Activated CD8-positive, alpha-beta memory T cell treated with anti-CD3 and anti-CD28 coated beads, Interleukin-2, amount 10 ng/mL, durations not matched to agents 7 days and 5 days (primary cell): Measurements from ENCODE around the gene IGFALS. TPM values are rescaled to one million over a fixed set of nuclear protein-coding genes. Genes with fewer than 3 reads are reported as not detected.

ENCODE experiments used
- ATAC-seq: fragments of 150-1000 bp; cut with Tn5 transposase; one replicate; pipeline ENCODE4 v1.10.0; 2021; ENCODE audit warnings: moderate library complexity
- CTCF ChIA-PET: fragments of 350-600 bp; sonication (Branson Sonifier 250); formaldehyde crosslinking; loops from one replicate; lab custom pipeline; 2021; ENCODE audit warnings: antibody characterized with exemption; lab: Charles Lee
- DNase-seq: peaks from one replicate; pipeline ENCODE4 v3.0.0-alpha.2; 2020
- H3K27ac Mint-ChIP-seq: one replicate; pipeline ENCODE4 v1.8.0; 2021; ENCODE audit warnings: mild to moderate bottlenecking, mixed read lengths
- H3K27me3 Mint-ChIP-seq: one replicate; pipeline ENCODE4 v1.8.0; 2021; ENCODE audit warnings: mixed read lengths
- H3K36me3 Mint-ChIP-seq: one replicate; pipeline ENCODE4 v1.8.0; 2021; ENCODE audit warnings: mild to moderate bottlenecking, mixed read lengths
- H3K4me1 Mint-ChIP-seq: one replicate; pipeline ENCODE4 v1.8.0; 2021; ENCODE audit warnings: mixed read lengths
- H3K4me3 Mint-ChIP-seq: one replicate; pipeline ENCODE4 v1.8.0; 2021; ENCODE audit warnings: mild to moderate bottlenecking, moderate library complexity, mixed read lengths
- H3K9me3 Mint-ChIP-seq: one replicate; pipeline ENCODE4 v1.8.0; 2022; ENCODE audit warnings: low read depth, mixed read lengths
- total RNA-seq, 2 experiments: library from RNA; stranded (reverse); gene quantifications; one replicate each; pipeline ENCODE4 v1.2.3, GENCODE V29; 2021

Gene IGFALS
- total RNA-seq, 2 experiments from 2014 or later = not detected

GRCh38 chr16:1781758-1782407, 11.6 kb downstream of the IGFALS start:
- H3K27ac Mint-ChIP-seq = peak overlapping the region; percentile 84
- H3K36me3 Mint-ChIP-seq = no peaks in the 10 kb centered on the region
- no peak for ATAC-seq
- no peaks in the 10 kb centered on the region for H3K27me3 Mint-ChIP-seq
- DNase-seq = peak; percentile 66
- CTCF ChIA-PET = interaction anchor here (1.1 to 2.7 kb wide), 5 partner anchors 9 to 159 kb away, joined by 3 to 47 read pairs (median 10); partner anchors contain the start of genes EME2, FAHD1, HAGH and MAPK8IP3
- peaks cover 24% of the 10 kb centered on the region for H3K4me1 Mint-ChIP-seq
- no peaks in the 10 kb centered on the region for H3K9me3 Mint-ChIP-seq
- H3K4me3 Mint-ChIP-seq = peak overlapping the region; percentile 93

DNA sequence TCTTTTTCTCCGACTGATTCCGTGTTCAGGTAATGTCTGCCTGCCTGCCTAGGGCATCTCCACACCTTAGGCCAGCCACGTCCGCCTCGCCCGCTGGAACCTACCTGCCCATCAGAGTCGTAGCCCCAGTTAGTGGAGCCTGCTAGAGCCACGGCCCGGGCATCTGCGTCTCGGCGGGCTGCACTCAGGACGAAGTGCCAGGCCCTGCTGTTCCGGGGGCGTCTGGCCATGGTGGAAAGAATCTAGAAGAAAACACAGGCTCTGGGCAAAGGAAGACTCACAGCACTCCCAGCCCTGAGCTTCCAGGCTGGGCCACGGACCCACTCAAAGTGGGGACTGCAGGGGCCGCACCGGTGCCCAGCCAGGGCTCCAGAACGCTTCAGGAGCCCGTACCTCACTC, 12.3 kb downstream of the IGFALS start:
- ATAC-seq (no peak), DNase-seq (no peak)
- Mint-ChIP-seq H3K27ac (peak overlapping the region; percentile 84), H3K4me3 (peak overlapping the region; percentile 82), H3K4me1 (peaks cover 24% of the 10 kb centered on the region), H3K9me3 (no peaks in the 10 kb centered on the region), H3K36me3 (no peaks in the 10 kb centered on the region), H3K27me3 (no peaks in the 10 kb centered on the region)
- CTCF ChIA-PET = interaction anchor here (2.2 to 2.7 kb wide), 2 partner anchors 9 to 43 kb away, joined by 11 to 47 read pairs; partner anchors contain the start of genes EME2, MRPS34 and NME3

DNA sequence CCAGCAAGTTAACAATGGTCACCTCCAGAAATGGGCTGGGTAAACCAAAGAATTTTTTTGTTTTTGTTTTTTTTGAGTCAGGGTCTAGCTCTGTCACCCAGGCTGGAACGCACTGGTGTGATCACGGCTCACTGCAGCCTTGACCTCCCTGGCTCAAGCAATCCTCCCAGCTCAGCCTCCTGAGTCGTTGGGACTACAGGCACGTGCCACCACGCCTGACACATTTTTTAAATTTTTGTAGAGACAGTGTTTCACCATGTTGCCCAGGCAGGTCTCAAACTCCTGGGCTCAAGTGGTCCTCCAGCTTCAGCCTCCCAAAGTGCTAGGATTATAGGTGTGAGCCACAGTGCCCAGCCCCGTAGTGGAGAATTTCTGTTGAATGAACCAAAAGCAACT, 12.8 kb downstream of the IGFALS start:
- no peaks in the 10 kb centered on the region for H3K27me3 Mint-ChIP-seq
- ATAC-seq (no peak), DNase-seq (no peak)
- peak overlapping the region; percentile 82 for H3K4me3 Mint-ChIP-seq
- H3K36me3 Mint-ChIP-seq = no peaks in the 10 kb centered on the region
- H3K27ac Mint-ChIP-seq = peak overlapping the region; percentile 84
- H3K4me1 Mint-ChIP-seq = peaks cover 24% of the 10 kb centered on the region
- CTCF ChIA-PET = interaction anchor here (2.7 kb wide), 1 partner anchor 8 kb away, joined by 47 read pairs; the partner anchor contains the start of genes EME2, MRPS34 and NME3
- no peaks in the 10 kb centered on the region for H3K9me3 Mint-ChIP-seq

- H3K27ac Mint-ChIP-seq = no peak overlapping the region
- no peaks in the 10 kb centered on the region for H3K27me3 Mint-ChIP-seq
- H3K4me1 Mint-ChIP-seq = peaks cover 24% of the 10 kb centered on the region
- DNase-seq (no peak), ATAC-seq (no peak)
- CTCF ChIA-PET = no interaction called here
- no peaks in the 10 kb centered on the region for H3K9me3 Mint-ChIP-seq
- no peaks in the 10 kb centered on the region for H3K36me3 Mint-ChIP-seq
- H3K4me3 Mint-ChIP-seq = peak overlapping the region; percentile 32
Measured at GRCh38 chr16:1779741-1780676, 13.5 kb downstream of the IGFALS start.

DNA sequence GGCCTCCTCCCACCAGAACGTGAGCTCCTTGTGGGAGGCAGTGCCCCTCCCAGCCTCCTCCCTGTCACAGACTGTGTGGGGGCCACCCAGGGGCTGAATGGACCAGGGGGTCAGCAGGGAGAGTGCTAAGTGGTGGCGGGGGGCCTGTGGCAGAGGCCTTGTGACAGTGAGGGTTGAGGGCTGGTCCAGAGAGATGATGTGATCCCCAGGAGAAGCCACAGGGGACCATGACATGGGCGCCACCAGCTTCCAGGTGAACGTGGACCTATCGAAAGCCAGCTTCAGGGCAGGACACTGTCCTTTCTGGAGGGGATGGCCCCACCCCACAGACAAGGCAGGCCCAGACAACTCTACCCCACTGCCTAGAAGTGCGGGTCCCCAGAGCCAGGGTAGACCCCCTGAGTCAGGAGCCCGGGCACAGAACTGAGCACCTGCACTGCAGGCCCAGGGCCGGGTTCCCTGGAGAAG, 14.2 kb downstream of the IGFALS start:
- Mint-ChIP-seq H3K27me3 (no peaks in the 10 kb centered on the region), H3K9me3 (no peaks in the 10 kb centered on the region), H3K4me1 (peaks cover 28% of the 10 kb centered on the region), H3K4me3 (no peak overlapping the region), H3K27ac (no peak overlapping the region), H3K36me3 (no peaks in the 10 kb centered on the region)
- CTCF ChIA-PET = no interaction called here
- ATAC-seq (no peak), DNase-seq (no peak)

DNA sequence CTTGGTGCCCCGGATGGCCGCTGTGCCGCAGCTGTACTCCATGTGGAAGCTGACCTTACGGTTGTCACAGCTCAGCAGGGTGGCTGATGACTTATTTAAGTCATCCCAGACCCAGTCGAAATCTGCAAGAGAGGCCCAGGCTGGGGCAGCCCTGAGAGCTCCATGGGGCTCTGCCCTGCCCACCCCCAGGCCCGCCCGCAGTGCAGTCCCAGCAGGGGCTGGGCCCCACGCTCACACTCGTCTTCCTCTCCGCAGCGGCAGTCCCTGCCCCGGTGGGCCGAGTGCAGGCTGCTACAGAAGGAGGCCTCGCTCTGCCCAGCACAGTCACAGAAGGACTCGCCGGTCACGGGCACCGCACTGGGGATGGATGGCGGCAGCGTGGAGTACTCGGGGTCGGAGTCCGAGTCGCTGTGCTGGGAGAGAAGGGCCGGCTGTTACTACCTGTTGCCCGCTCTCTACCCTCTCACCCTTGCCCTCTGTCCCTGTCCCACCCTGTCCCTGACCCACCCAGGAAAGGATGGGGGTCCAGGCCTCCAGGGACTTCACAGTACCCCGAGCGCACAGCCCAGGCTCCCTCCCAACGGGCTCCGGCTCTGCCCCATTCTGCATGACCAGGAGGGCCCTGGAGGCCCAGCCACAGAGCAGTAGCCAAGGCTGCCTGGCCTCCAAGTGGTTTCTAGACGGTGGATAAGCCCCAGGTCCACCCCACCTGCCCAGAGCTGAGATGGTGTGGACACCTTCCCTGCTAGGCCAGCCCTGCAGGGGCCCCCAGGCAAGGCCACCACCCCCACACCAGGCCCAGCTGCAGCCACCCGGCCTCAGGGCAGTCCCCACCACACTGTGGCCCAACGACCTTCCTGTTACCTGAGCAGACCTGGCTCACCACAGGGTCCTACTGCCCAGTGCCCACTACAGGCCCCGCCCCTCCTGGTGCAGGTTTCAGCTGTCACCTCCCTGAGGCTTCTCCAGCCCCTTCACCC, 15.0 kb downstream of the IGFALS start:
- no peaks in the 10 kb centered on the region for H3K36me3 Mint-ChIP-seq
- no peak for DNase-seq
- CTCF ChIA-PET = no interaction called here
- peaks cover 26% of the 10 kb centered on the region for H3K4me1 Mint-ChIP-seq
- ATAC-seq = no peak
- no peaks in the 10 kb centered on the region for H3K9me3 Mint-ChIP-seq
- H3K27ac Mint-ChIP-seq = no peak overlapping the region
- no peak overlapping the region for H3K4me3 Mint-ChIP-seq
- no peaks in the 10 kb centered on the region for H3K27me3 Mint-ChIP-seq

- CTCF ChIA-PET = interaction anchor here (0.7 kb wide), 1 partner anchor 155 kb away, joined by 3 read pairs; no protein-coding TSS in a partner anchor
- Mint-ChIP-seq H3K27me3 (no peaks in the 10 kb centered on the region), H3K27ac (no peak overlapping the region), H3K4me3 (no peak overlapping the region), H3K36me3 (no peaks in the 10 kb centered on the region), H3K9me3 (no peaks in the 10 kb centered on the region), H3K4me1 (peaks cover 22% of the 10 kb centered on the region)
- ATAC-seq (no peak), DNase-seq (no peak)
Measured at GRCh38 chr16:1777375-1778199, 15.9 kb downstream of the IGFALS start.

DNA sequence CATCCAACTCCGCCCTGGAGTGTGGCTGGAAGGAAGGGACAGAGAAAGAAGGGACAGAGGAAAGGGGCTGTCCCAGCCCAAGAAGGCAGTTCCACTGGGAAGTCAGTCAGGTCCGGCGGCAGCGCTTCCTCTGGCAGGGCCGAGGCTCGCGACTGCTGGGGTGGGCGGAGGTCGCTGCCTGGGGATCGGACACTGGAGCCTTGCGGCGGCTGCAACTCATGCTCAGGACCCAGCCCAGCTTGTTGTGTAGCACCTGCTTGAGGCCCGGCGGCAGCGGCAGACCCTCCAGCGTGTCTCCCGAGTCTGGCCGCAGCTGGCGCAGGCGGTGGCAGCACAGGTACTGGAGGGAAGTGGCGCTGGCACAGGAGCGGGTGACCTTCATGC, 16.5 kb downstream of the IGFALS start:
- CTCF ChIA-PET = no interaction called here
- Mint-ChIP-seq H3K27me3 (no peaks in the 10 kb centered on the region), H3K36me3 (peaks cover 5% of the 10 kb centered on the region), H3K4me3 (no peak overlapping the region), H3K4me1 (peaks cover 22% of the 10 kb centered on the region), H3K27ac (no peak overlapping the region), H3K9me3 (no peaks in the 10 kb centered on the region)
- DNase-seq = no peak
- no peak for ATAC-seq

DNA sequence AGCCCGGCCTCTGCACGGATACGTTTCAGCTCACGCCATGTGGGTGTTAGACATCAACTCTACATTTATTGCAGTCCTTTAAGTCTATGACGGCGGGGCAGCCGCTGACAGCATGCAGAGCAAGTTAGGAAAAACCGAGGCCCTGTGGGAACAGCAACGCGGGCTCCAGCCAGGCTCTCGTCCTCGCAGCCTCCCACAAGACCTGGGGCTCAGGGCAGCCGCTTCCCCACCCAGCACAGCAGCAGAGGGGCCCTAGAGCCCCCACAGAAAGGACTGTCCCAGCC, 16.9 kb downstream of the IGFALS start:
- no peak overlapping the region for H3K4me3 Mint-ChIP-seq
- H3K36me3 Mint-ChIP-seq = peaks cover 5% of the 10 kb centered on the region
- peaks cover 19% of the 10 kb centered on the region for H3K4me1 Mint-ChIP-seq
- no peaks in the 10 kb centered on the region for H3K27me3 Mint-ChIP-seq
- H3K9me3 Mint-ChIP-seq = no peaks in the 10 kb centered on the region
- no peak for DNase-seq
- CTCF ChIA-PET = no interaction called here
- no peak for ATAC-seq
- no peak overlapping the region for H3K27ac Mint-ChIP-seq

- DNase-seq = no peak
- CTCF ChIA-PET = no interaction called here
- no peaks in the 10 kb centered on the region for H3K27me3 Mint-ChIP-seq
Measured at GRCh38 chr16:1775846-1776671, 17.4 kb downstream of the IGFALS start.

DNA sequence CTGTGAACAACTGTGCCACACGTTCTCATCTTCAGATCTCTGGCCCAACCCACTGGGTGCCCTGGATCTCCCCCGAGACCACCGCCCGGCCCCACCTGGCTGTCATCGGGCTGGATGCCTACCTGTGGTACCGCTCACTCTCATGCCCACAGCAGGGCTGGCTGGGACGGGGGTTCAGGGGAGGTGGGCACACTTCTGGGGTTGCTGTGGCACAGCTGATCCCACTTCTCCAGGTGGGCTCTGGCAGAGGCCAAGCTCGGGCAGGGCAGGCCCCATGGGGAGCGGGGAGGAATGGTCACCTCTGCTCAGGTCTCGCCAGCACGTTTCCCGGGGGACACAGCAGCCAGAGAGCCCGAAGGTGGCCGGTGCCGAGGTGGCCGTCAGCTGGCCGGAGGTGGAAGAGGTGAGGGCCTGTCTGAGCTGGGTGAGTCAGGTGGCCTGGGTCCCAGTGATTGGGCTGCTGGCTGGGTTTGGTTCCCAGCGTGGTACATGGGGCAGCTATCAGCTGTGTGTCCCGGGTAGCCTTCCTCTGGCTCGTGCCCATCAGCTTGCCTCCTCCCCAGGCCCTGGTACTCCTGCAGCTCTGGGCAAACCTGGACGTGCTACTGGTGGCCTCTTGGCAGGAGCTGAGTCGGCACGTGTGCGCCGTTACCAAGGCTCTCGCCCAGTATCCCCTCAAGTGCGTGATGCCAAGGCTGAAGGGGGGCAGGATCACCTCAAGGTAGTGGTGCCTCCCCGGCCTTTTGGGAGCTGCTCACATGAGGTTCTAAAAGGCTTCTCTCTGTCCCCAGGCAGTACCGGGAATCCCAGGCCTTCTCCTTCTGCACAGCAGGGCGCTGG, 18.3 kb downstream of the IGFALS start:
- no peaks in the 10 kb centered on the region for H3K27me3 Mint-ChIP-seq

More at GRCh38 chr16:1775846-1776671, 17.4 kb downstream of the IGFALS start:
- H3K36me3 Mint-ChIP-seq = peaks cover 5% of the 10 kb centered on the region
- no peak overlapping the region for H3K4me3 Mint-ChIP-seq
- ATAC-seq = no peak
- peaks cover 13% of the 10 kb centered on the region for H3K4me1 Mint-ChIP-seq
- no peak overlapping the region for H3K27ac Mint-ChIP-seq
- no peaks in the 10 kb centered on the region for H3K9me3 Mint-ChIP-seq

More for the DNA sequence above, 18.3 kb downstream of the IGFALS start:
- CTCF ChIA-PET = interaction anchor here (1.5 to 4.5 kb wide), 2 partner anchors 48 to 70 kb away, joined by 6 to 25 read pairs; partner anchors contain the start of gene MAPK8IP3
- DNase-seq = no peak
- H3K4me3 Mint-ChIP-seq = peak overlapping the region; percentile 22
- H3K36me3 Mint-ChIP-seq = peaks cover 5% of the 10 kb centered on the region
- H3K27ac Mint-ChIP-seq = no peak overlapping the region
- ATAC-seq = no peak
- H3K9me3 Mint-ChIP-seq = no peaks in the 10 kb centered on the region
- peaks cover 11% of the 10 kb centered on the region for H3K4me1 Mint-ChIP-seq
